ENCODE results near the gene TEX35. TPM values are rescaled to one million over a fixed set of nuclear protein-coding genes. Genes with fewer than 3 reads are reported as not detected.
"Not testable (repeated sequence)": the region's sequence is repeated elsewhere in the genome, so short reads cannot be mapped to it uniquely, and the experiment has no call there.

The TEX35 gene
- total RNA-seq, 1 donor from 2014 or later, result not detected

- Mint-ChIP-seq H3K9me3 (peaks cover 8% of the 10 kb centered on the region), H3K36me3 (ENCODE audit: low read depth) (peaks cover 23% of the 10 kb centered on the region), H3K4me1 (no peaks in the 10 kb centered on the region), H3K4me3 (no peak overlapping the region), H3K27ac (ENCODE audit: unreplicated experiment) (no peak overlapping the region), H3K27me3 (ENCODE audit: low read depth) (no peaks in the 10 kb centered on the region)
- no peak for TF ChIP-seq CTCF (conservative IDR thresholded peaks at IDR 0.05)
- DNase-seq (ENCODE audit: low read depth, low spot score), result no peak
Measured at GRCh38 chr1:178551307-178551706, 38.4 kb downstream of the TEX35 start.

- no peaks in the 10 kb centered on the region for H3K27me3 Mint-ChIP-seq (ENCODE audit: low read depth)
- no peak for TF ChIP-seq CTCF (conservative IDR thresholded peaks at IDR 0.05)
Measured at GRCh38 chr1:178551940-178552339, 39.0 kb downstream of the TEX35 start.

GRCh38 chr1:178552856-178553255 is 39.9 kb downstream of the TEX35 start:
- Mint-ChIP-seq H3K4me1 (no peaks in the 10 kb centered on the region), H3K27me3 (ENCODE audit: low read depth) (no peaks in the 10 kb centered on the region), H3K36me3 (ENCODE audit: low read depth) (peaks cover 23% of the 10 kb centered on the region), H3K9me3 (peaks cover 8% of the 10 kb centered on the region), H3K27ac (ENCODE audit: unreplicated experiment) (no peak overlapping the region), H3K4me3 (no peak overlapping the region)
- no peak for DNase-seq (ENCODE audit: low read depth, low spot score)
- TF ChIP-seq CTCF (conservative IDR thresholded peaks at IDR 0.05), result no peak

More at GRCh38 chr1:178551940-178552339, 39.0 kb downstream of the TEX35 start:
- Mint-ChIP-seq H3K4me1 (no peaks in the 10 kb centered on the region), H3K36me3 (ENCODE audit: low read depth) (peaks cover 23% of the 10 kb centered on the region), H3K4me3 (no peak overlapping the region), H3K27ac (ENCODE audit: unreplicated experiment) (no peak overlapping the region), H3K9me3 (peaks cover 8% of the 10 kb centered on the region)
- DNase-seq (ENCODE audit: low read depth, low spot score), result no peak

- not testable (repeated sequence) for H3K9me3 Mint-ChIP-seq; H3K4me1 Mint-ChIP-seq; H3K27ac Mint-ChIP-seq (ENCODE audit: unreplicated experiment); DNase-seq (ENCODE audit: low read depth, low spot score); H3K4me3 Mint-ChIP-seq; H3K27me3 Mint-ChIP-seq (ENCODE audit: low read depth)
- H3K36me3 Mint-ChIP-seq (ENCODE audit: low read depth), result peaks cover 23% of the 10 kb centered on the region
Measured at GRCh38 chr1:178554351-178554750, 41.4 kb downstream of the TEX35 start.

DNA sequence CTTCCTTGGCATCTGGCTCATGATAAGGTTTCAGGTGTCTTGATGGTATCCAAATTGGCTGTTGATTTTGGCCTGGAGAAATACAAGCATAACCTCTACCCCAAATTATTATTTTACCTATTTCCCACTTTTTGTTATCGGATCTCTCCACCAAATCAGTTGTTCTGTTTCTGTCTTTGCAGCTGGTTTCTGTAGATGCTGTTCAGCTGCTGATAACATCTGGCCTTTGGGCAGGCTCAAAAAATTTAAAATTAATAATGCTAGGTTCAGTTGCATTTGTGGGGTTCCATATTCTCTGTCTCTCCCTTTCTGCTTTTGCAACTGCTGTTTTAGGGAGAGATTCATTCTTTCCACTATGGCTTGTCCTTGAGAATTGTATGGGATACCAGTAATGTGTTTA is 42.7 kb downstream of the TEX35 start:
- H3K4me3 Mint-ChIP-seq; H3K27ac Mint-ChIP-seq (ENCODE audit: unreplicated experiment); H3K9me3 Mint-ChIP-seq; H3K4me1 Mint-ChIP-seq; H3K27me3 Mint-ChIP-seq (ENCODE audit: low read depth); DNase-seq (ENCODE audit: low read depth, low spot score): not testable (repeated sequence)
- peaks cover 18% of the 10 kb centered on the region for H3K36me3 Mint-ChIP-seq (ENCODE audit: low read depth)

- H3K27me3 Mint-ChIP-seq (ENCODE audit: low read depth); H3K4me3 Mint-ChIP-seq; H3K9me3 Mint-ChIP-seq; H3K36me3 Mint-ChIP-seq (ENCODE audit: low read depth); H3K4me1 Mint-ChIP-seq; H3K27ac Mint-ChIP-seq (ENCODE audit: unreplicated experiment); DNase-seq (ENCODE audit: low read depth, low spot score): not testable (repeated sequence)
Measured at GRCh38 chr1:178558816-178559215, 45.9 kb downstream of the TEX35 start.

DNA sequence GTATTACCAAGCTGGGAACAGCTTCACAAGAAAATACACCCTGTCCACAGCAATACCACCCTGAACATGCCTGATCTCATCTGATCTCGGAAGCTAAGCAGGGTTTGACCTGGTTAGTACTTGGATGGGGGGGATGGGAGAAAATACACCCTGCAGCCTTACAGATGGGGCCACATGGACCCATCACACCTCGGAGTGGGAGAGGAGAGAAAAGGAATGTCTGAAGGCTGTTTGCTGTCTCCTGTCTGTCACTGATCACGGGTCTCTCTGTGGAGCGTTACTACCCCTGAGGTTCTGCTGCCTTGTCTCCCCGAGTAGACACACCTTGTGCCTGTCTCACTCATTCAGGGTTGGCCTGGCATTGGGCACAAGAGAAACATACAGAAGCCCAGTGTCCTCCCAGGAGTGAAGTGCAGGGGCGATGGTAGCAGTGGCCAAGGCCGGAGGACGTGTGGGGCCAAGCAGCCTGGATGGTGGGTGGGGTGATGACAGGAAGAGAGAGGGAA is 48.0 kb downstream of the TEX35 start:
- DNase-seq (ENCODE audit: low read depth, low spot score), result no peak
- H3K36me3 Mint-ChIP-seq (ENCODE audit: low read depth), result no peaks in the 10 kb centered on the region

More for the DNA sequence above, 48.0 kb downstream of the TEX35 start:
- Mint-ChIP-seq H3K9me3 (no peaks in the 10 kb centered on the region), H3K4me1 (peaks cover 9% of the 10 kb centered on the region), H3K27ac (ENCODE audit: unreplicated experiment) (no peak overlapping the region), H3K27me3 (ENCODE audit: low read depth) (no peaks in the 10 kb centered on the region), H3K4me3 (no peak overlapping the region)
- no peak for TF ChIP-seq CTCF (conservative IDR thresholded peaks at IDR 0.05)

Data from neural crest cell (in vitro differentiated cells).